Measurements from ENCODE around the gene RTF1.
A peak's percentile ranks its signal among the peaks of the same experiment; 100 is the strongest.

Gene RTF1

GRCh38 chr15:41487802-41488201 lies 70.9 kb downstream of the RTF1 start:
- no peak for DNase-seq (ENCODE audit: low read depth)

- no peak for DNase-seq (ENCODE audit: low read depth)
Observed at GRCh38 chr15:41489641-41490040, 72.7 kb downstream of the RTF1 start.

GRCh38 chr15:41490355-41490754 lies 73.5 kb downstream of the RTF1 start:
- peak; percentile 89 for DNase-seq (ENCODE audit: low read depth)

- DNase-seq (ENCODE audit: low read depth), result no peak
Observed at GRCh38 chr15:41491889-41492288, 75.0 kb downstream of the RTF1 start.

- DNase-seq (ENCODE audit: low read depth), result no peak
Observed at GRCh38 chr15:41492597-41493204, 75.8 kb downstream of the RTF1 start.

GRCh38 chr15:41493205-41493901 lies 76.5 kb downstream of the RTF1 start, which contains the start of gene ITPKA:
TSS of gene ITPKA (plus strand) at chr15:41493874. CDS start at chr15:41493928, 54 bp downstream.
- DNase-seq (ENCODE audit: low read depth), result peak; percentile 20

- no peak for DNase-seq (ENCODE audit: low read depth)
Observed at GRCh38 chr15:41493902-41494189, 77.0 kb downstream of the RTF1 start.

- DNase-seq (ENCODE audit: low read depth), result no peak
Observed at GRCh38 chr15:41494190-41494921, 77.5 kb downstream of the RTF1 start.

- DNase-seq (ENCODE audit: low read depth), result no peak
Observed at GRCh38 chr15:41494922-41495735, 78.2 kb downstream of the RTF1 start.

GRCh38 chr15:41495736-41496599 lies 79.1 kb downstream of the RTF1 start:
- DNase-seq (ENCODE audit: low read depth), result no peak

- no peak for DNase-seq (ENCODE audit: low read depth)
Observed at GRCh38 chr15:41498657-41499056, 81.8 kb downstream of the RTF1 start.

- no peak for DNase-seq (ENCODE audit: low read depth)
Observed at GRCh38 chr15:41499109-41499851, 82.4 kb downstream of the RTF1 start.

GRCh38 chr15:41501191-41501917 lies 84.5 kb downstream of the RTF1 start:
- DNase-seq (ENCODE audit: low read depth), result no peak

GRCh38 chr15:41501931-41502794 lies 85.3 kb downstream of the RTF1 start:
- DNase-seq (ENCODE audit: low read depth), result no peak

- DNase-seq (ENCODE audit: low read depth), result no peak
Observed at GRCh38 chr15:41502795-41503668, 86.1 kb downstream of the RTF1 start.

- no peak for DNase-seq (ENCODE audit: low read depth)
Observed at GRCh38 chr15:41503669-41504010, 86.7 kb downstream of the RTF1 start.

GRCh38 chr15:41504751-41505492 lies 88.0 kb downstream of the RTF1 start:
- DNase-seq (ENCODE audit: low read depth), result no peak
